ENCODE results near the gene KRTAP5-11. TPM values are rescaled to one million over a fixed set of nuclear protein-coding genes. Genes with fewer than 3 reads are reported as not detected.
"Not testable (repeated sequence)": the region's sequence is repeated elsewhere in the genome, so short reads cannot be mapped to it uniquely, and the experiment has no call there.

KRTAP5-11 gene
- total and polyA plus RNA-seq, 2 of the 8 experiments (the other 6 are each of a cell fraction or from before 2014, with no cell fraction given) = not detected

DNA sequence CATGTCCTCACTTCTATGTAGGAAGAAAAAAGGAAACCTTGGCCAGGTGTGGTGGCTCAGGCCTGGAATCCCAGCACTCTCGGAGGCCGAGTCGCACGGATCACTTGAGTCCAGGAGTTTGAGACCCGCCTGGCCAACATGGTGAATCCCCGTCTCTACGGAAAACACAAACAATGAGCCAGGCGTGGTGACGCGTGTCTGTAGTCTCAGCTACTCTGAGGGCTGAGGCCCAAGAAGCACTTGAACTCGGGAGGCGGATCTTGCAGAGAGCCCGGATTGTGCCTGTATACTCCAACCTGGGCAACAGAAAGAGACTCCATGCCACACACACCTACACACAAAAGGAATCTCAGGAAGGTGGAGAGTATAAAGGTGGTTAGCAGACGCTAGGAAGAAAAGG is 39.9 kb upstream of the KRTAP5-11 start:
- POLR2A ChIA-PET (ENCODE audit: partially characterized antibody); H2BK20ac ChIP-seq (ENCODE audit: low read length); H2BK5ac ChIP-seq (ENCODE audit: low read depth, low read length); H4K91ac ChIP-seq (replicated peaks; ENCODE audit: insufficient read length, low read length); H3K9me3 ChIP-seq (ENCODE audit: insufficient read depth in 2 of 2, low read depth in 1 of 2, low read length in 1 of 2); H3K23ac ChIP-seq (ENCODE audit: insufficient read length); H3K4ac ChIP-seq (replicated peaks; ENCODE audit: insufficient read length, low read depth, low read length); CTCF ChIA-PET (ENCODE audit: partially characterized antibody); H3K79me2 ChIP-seq (ENCODE audit: control insufficient read depth in 1 of 2, insufficient read depth in 2 of 2, low read length in 2 of 2); H3K27me3 ChIP-seq (replicated peaks in 1 of 4; ENCODE audit: control insufficient read depth in 3 of 4, extremely low read depth in 1 of 4, insufficient read depth in 3 of 4, low read length in 3 of 4); H2AK5ac ChIP-seq (ENCODE audit: low read depth, low read length); H4K20me1 ChIP-seq (replicated peaks in 1 of 2; ENCODE audit: control insufficient read depth in 1 of 2, insufficient read depth in 2 of 2, low read length in 2 of 2); H2BK120ac ChIP-seq (replicated peaks; ENCODE audit: low read depth, low read length); H4K8ac ChIP-seq (ENCODE audit: extremely low read depth, insufficient read depth, low read length); H3K4me3 ChIP-seq (ENCODE audit: extremely low read depth in 1 of 4, insufficient read depth in 2 of 4, low read depth in 3 of 4, low read length in 4 of 4); H3K36me3 ChIP-seq (ENCODE audit: control insufficient read depth in 2 of 4, insufficient read depth in 4 of 4, low read length in 3 of 4); H2BK15ac ChIP-seq (ENCODE audit: low read length); H3K27ac ChIP-seq (ENCODE audit: low read depth, low read length); DNase-seq (ENCODE audit: low read depth in 1 of 2, low spot score in 2 of 2); H3K4me2 ChIP-seq (ENCODE audit: insufficient read depth in 1 of 2, low read depth in 2 of 2, low read length in 2 of 2); H2BK12ac ChIP-seq (ENCODE audit: low read depth, low read length); FAIRE-seq; H3K79me1 ChIP-seq (ENCODE audit: low read depth, low read length); H3K9ac ChIP-seq (replicated peaks in 1 of 4; ENCODE audit: extremely low read depth in 1 of 4, low read depth in 3 of 4, low read length in 3 of 4); H3K23me2 ChIP-seq (ENCODE audit: low read depth, low read length); H3K56ac ChIP-seq (replicated peaks; ENCODE audit: insufficient read length, low read depth, low read length); H3K14ac ChIP-seq (ENCODE audit: insufficient read length); H4K5ac ChIP-seq (ENCODE audit: insufficient read length, low read depth, low read length); H3K18ac ChIP-seq (ENCODE audit: extremely low read depth, low read length); H3K4me1 ChIP-seq (replicated peaks in 1 of 4; ENCODE audit: control insufficient read depth in 3 of 4, insufficient read depth in 4 of 4, low read length in 3 of 4): not testable (repeated sequence)
- 0 out of 2 replicates have a peak overlapping the region, but pooled peaks have one; percentile 32 for H2AFZ ChIP-seq (ENCODE audit: low read length)
- 91% methylated on average over 14 of the region's 14 CpGs; no CpG with 5 or more reads in 1 of the 2 experiments for WGBS, 2 experiments (ENCODE audit: extremely low coverage in 1 of 2, insufficient coverage in 1 of 2, insufficient read length in 1 of 2, insufficient replicate concordance in 2 of 2, low coverage in 1 of 2, low lambda C conversion rate in 2 of 2, missing lambda C conversion rate in 1 of 2)

DNA sequence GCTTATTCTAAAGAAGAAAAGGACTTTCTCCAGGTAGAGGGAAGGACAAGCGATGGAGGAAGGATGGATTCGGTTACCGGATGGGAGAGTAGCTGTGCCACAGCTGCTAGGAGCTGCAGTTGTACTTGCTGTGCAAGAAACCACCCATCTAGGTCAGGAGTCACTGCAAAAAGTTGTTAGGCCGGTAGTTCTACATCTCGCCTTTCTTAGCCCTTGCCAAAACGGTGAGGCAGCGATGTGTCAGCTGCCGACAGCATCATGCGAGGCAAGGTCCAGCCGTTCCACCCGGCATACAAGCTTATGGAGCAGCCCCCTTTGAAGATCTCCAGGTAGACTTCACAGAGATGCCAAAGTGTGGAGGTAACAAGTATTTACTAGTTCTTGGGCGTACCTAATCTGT is 32.3 kb upstream of the KRTAP5-11 start:
- H3K27ac ChIP-seq (ENCODE audit: low read depth, low read length); DNase-seq (ENCODE audit: low read depth in 1 of 2, low spot score in 2 of 2); CTCF ChIA-PET (ENCODE audit: partially characterized antibody); H4K5ac ChIP-seq (ENCODE audit: insufficient read length, low read depth, low read length); H3K18ac ChIP-seq (ENCODE audit: extremely low read depth, low read length); H3K9me3 ChIP-seq (ENCODE audit: insufficient read depth in 2 of 2, low read depth in 1 of 2, low read length in 1 of 2); H3K9ac ChIP-seq (replicated peaks in 1 of 4; ENCODE audit: extremely low read depth in 1 of 4, low read depth in 3 of 4, low read length in 3 of 4); POLR2A ChIA-PET (ENCODE audit: partially characterized antibody); H3K79me2 ChIP-seq (ENCODE audit: control insufficient read depth in 1 of 2, insufficient read depth in 2 of 2, low read length in 2 of 2); H2BK20ac ChIP-seq (ENCODE audit: low read length); H3K14ac ChIP-seq (ENCODE audit: insufficient read length); H3K4ac ChIP-seq (replicated peaks; ENCODE audit: insufficient read length, low read depth, low read length); H2AFZ ChIP-seq (ENCODE audit: low read length); H3K4me1 ChIP-seq (replicated peaks in 1 of 4; ENCODE audit: control insufficient read depth in 3 of 4, insufficient read depth in 4 of 4, low read length in 3 of 4); H2BK120ac ChIP-seq (replicated peaks; ENCODE audit: low read depth, low read length); H3K23ac ChIP-seq (ENCODE audit: insufficient read length); H2AK5ac ChIP-seq (ENCODE audit: low read depth, low read length); H2BK15ac ChIP-seq (ENCODE audit: low read length); H4K8ac ChIP-seq (ENCODE audit: extremely low read depth, insufficient read depth, low read length); H3K56ac ChIP-seq (replicated peaks; ENCODE audit: insufficient read length, low read depth, low read length); H3K36me3 ChIP-seq (ENCODE audit: control insufficient read depth in 2 of 4, insufficient read depth in 4 of 4, low read length in 3 of 4); H3K4me2 ChIP-seq (ENCODE audit: insufficient read depth in 1 of 2, low read depth in 2 of 2, low read length in 2 of 2); H3K27me3 ChIP-seq (replicated peaks in 1 of 4; ENCODE audit: control insufficient read depth in 3 of 4, extremely low read depth in 1 of 4, insufficient read depth in 3 of 4, low read length in 3 of 4); H3K4me3 ChIP-seq (ENCODE audit: extremely low read depth in 1 of 4, insufficient read depth in 2 of 4, low read depth in 3 of 4, low read length in 4 of 4); FAIRE-seq; H2BK12ac ChIP-seq (ENCODE audit: low read depth, low read length); H2BK5ac ChIP-seq (ENCODE audit: low read depth, low read length); H3K23me2 ChIP-seq (ENCODE audit: low read depth, low read length); H4K91ac ChIP-seq (replicated peaks; ENCODE audit: insufficient read length, low read length); H4K20me1 ChIP-seq (replicated peaks in 1 of 2; ENCODE audit: control insufficient read depth in 1 of 2, insufficient read depth in 2 of 2, low read length in 2 of 2); H3K79me1 ChIP-seq (ENCODE audit: low read depth, low read length): not testable (repeated sequence)
- WGBS, 2 experiments (ENCODE audit: extremely low coverage in 1 of 2, insufficient coverage in 1 of 2, insufficient read length in 1 of 2, insufficient replicate concordance in 2 of 2, low coverage in 1 of 2, low lambda C conversion rate in 2 of 2, missing lambda C conversion rate in 1 of 2) = 91% methylated on average over 11 of the region's 12 CpGs; no CpG with 5 or more reads in 1 of the 2 experiments

Data from H1 (cell line).